ENCODE data around the gene ZNF574.

The ZNF574 gene

GRCh38 chr19:42122691-42123607, 47.0 kb downstream of the ZNF574 start:
- H3K4me1 ChIP-seq (ENCODE audit: control insufficient read depth in 2 of 2, insufficient read depth in 2 of 2, low read length in 2 of 2): peaks cover 0 to 5% of the 10 kb centered on the region in 2 donors
- no peak overlapping the region for H3K9ac ChIP-seq (ENCODE audit: low read depth in 1 of 2, low read length in 2 of 2)
- H3K36me3 ChIP-seq (ENCODE audit: control insufficient read depth in 2 of 2, insufficient read depth in 2 of 2, low read length in 2 of 2): no peaks in the 10 kb centered on the region
- peak overlapping the region; percentile 7 to 56 for H3K27ac ChIP-seq (ENCODE audit: low read depth in 2 of 2, low read length in 2 of 2)
- H3K4me3 ChIP-seq (ENCODE audit: low read length in 2 of 2): no peak overlapping the region
- H3K27me3 ChIP-seq (ENCODE audit: control insufficient read depth in 2 of 2, insufficient read depth in 2 of 2, low read length in 2 of 2): no peaks in the 10 kb centered on the region
- H3K9me3 ChIP-seq (ENCODE audit: control insufficient read depth in 2 of 2, low read length in 2 of 2): no peaks in the 10 kb centered on the region

- Histone ChIP-seq H3K4me1 (ENCODE audit: control insufficient read depth in 2 of 2, insufficient read depth in 2 of 2, low read length in 2 of 2) (peaks cover 0 to 5% of the 10 kb centered on the region in 2 donors), H3K36me3 (ENCODE audit: control insufficient read depth in 2 of 2, insufficient read depth in 2 of 2, low read length in 2 of 2) (no peaks in the 10 kb centered on the region), H3K9ac (ENCODE audit: low read depth in 1 of 2, low read length in 2 of 2) (no peak overlapping the region), H3K27me3 (ENCODE audit: control insufficient read depth in 2 of 2, insufficient read depth in 2 of 2, low read length in 2 of 2) (no peaks in the 10 kb centered on the region), H3K9me3 (ENCODE audit: control insufficient read depth in 2 of 2, low read length in 2 of 2) (no peaks in the 10 kb centered on the region), H3K4me3 (ENCODE audit: low read length in 2 of 2) (no peak overlapping the region), H3K27ac (ENCODE audit: low read depth in 2 of 2, low read length in 2 of 2) (no peak overlapping the region)
These were observed 47.8 kb downstream of the ZNF574 start for GRCh38 chr19:42123765-42124164.

- no peak overlapping the region for H3K9ac ChIP-seq (ENCODE audit: low read depth in 1 of 2, low read length in 2 of 2)
- no peaks in the 10 kb centered on the region for H3K9me3 ChIP-seq (ENCODE audit: control insufficient read depth in 2 of 2, low read length in 2 of 2)
- no peak overlapping the region for H3K27ac ChIP-seq (ENCODE audit: low read depth in 2 of 2, low read length in 2 of 2)
- no peaks in the 10 kb centered on the region for H3K27me3 ChIP-seq (ENCODE audit: control insufficient read depth in 2 of 2, insufficient read depth in 2 of 2, low read length in 2 of 2)
- H3K4me1 ChIP-seq (ENCODE audit: control insufficient read depth in 2 of 2, insufficient read depth in 2 of 2, low read length in 2 of 2): peaks cover 0 to 5% of the 10 kb centered on the region in 2 donors
- no peak overlapping the region for H3K4me3 ChIP-seq (ENCODE audit: low read length in 2 of 2)
- H3K36me3 ChIP-seq (ENCODE audit: control insufficient read depth in 2 of 2, insufficient read depth in 2 of 2, low read length in 2 of 2): no peaks in the 10 kb centered on the region
These were observed 48.5 kb downstream of the ZNF574 start for GRCh38 chr19:42124386-42124901.

GRCh38 chr19:42125536-42125935, 49.6 kb downstream of the ZNF574 start:
- Histone ChIP-seq H3K9me3 (ENCODE audit: control insufficient read depth in 2 of 2, low read length in 2 of 2) (no peaks in the 10 kb centered on the region), H3K4me1 (ENCODE audit: control insufficient read depth in 2 of 2, insufficient read depth in 2 of 2, low read length in 2 of 2) (peaks cover 0 to 5% of the 10 kb centered on the region in 2 donors), H3K36me3 (ENCODE audit: control insufficient read depth in 2 of 2, insufficient read depth in 2 of 2, low read length in 2 of 2) (no peaks in the 10 kb centered on the region), H3K9ac (ENCODE audit: low read depth in 1 of 2, low read length in 2 of 2) (no peak overlapping the region), H3K27me3 (ENCODE audit: control insufficient read depth in 2 of 2, insufficient read depth in 2 of 2, low read length in 2 of 2) (peaks cover 0 to 2% of the 10 kb centered on the region in 2 donors), H3K27ac (ENCODE audit: low read depth in 2 of 2, low read length in 2 of 2) (no peak overlapping the region), H3K4me3 (ENCODE audit: low read length in 2 of 2) (no peak overlapping the region)

- H3K27me3 ChIP-seq (ENCODE audit: control insufficient read depth in 2 of 2, insufficient read depth in 2 of 2, low read length in 2 of 2): peaks cover 3 to 4% of the 10 kb centered on the region in 2 donors
- no peaks in the 10 kb centered on the region for H3K9me3 ChIP-seq (ENCODE audit: control insufficient read depth in 2 of 2, low read length in 2 of 2)
- no peak overlapping the region for H3K4me3 ChIP-seq (ENCODE audit: low read length in 2 of 2)
- H3K27ac ChIP-seq (ENCODE audit: low read depth in 2 of 2, low read length in 2 of 2): no peak overlapping the region
- H3K9ac ChIP-seq (ENCODE audit: low read depth in 1 of 2, low read length in 2 of 2): no peak overlapping the region
- H3K4me1 ChIP-seq (ENCODE audit: control insufficient read depth in 2 of 2, insufficient read depth in 2 of 2, low read length in 2 of 2): peaks cover 0 to 5% of the 10 kb centered on the region in 2 donors
- no peaks in the 10 kb centered on the region for H3K36me3 ChIP-seq (ENCODE audit: control insufficient read depth in 2 of 2, insufficient read depth in 2 of 2, low read length in 2 of 2)
These were observed 50.6 kb downstream of the ZNF574 start for GRCh38 chr19:42126574-42126973.

GRCh38 chr19:42129399-42130253, 53.7 kb downstream of the ZNF574 start:
- Histone ChIP-seq H3K9me3 (ENCODE audit: control insufficient read depth in 2 of 2, low read length in 2 of 2) (no peaks in the 10 kb centered on the region), H3K27ac (ENCODE audit: low read depth in 2 of 2, low read length in 2 of 2) (peak overlapping the region; percentile 21 to 70), H3K9ac (ENCODE audit: low read depth in 1 of 2, low read length in 2 of 2) (peak overlapping the region in 1 of 2 donors; percentile 47), H3K4me1 (ENCODE audit: control insufficient read depth in 2 of 2, insufficient read depth in 2 of 2, low read length in 2 of 2) (peaks cover 6 to 9% of the 10 kb centered on the region in 2 donors), H3K36me3 (ENCODE audit: control insufficient read depth in 2 of 2, insufficient read depth in 2 of 2, low read length in 2 of 2) (no peaks in the 10 kb centered on the region), H3K27me3 (ENCODE audit: control insufficient read depth in 2 of 2, insufficient read depth in 2 of 2, low read length in 2 of 2) (peaks cover 12 to 16% of the 10 kb centered on the region in 2 donors), H3K4me3 (ENCODE audit: low read length in 2 of 2) (peak overlapping the region in 1 of 2 donors; percentile 68)

- Histone ChIP-seq H3K4me1 (ENCODE audit: control insufficient read depth in 2 of 2, insufficient read depth in 2 of 2, low read length in 2 of 2) (peaks cover 6 to 9% of the 10 kb centered on the region in 2 donors), H3K27me3 (ENCODE audit: control insufficient read depth in 2 of 2, insufficient read depth in 2 of 2, low read length in 2 of 2) (peaks cover 12 to 16% of the 10 kb centered on the region in 2 donors), H3K4me3 (ENCODE audit: low read length in 2 of 2) (peak overlapping the region in 1 of 2 donors; percentile 68), H3K9me3 (ENCODE audit: control insufficient read depth in 2 of 2, low read length in 2 of 2) (no peaks in the 10 kb centered on the region), H3K36me3 (ENCODE audit: control insufficient read depth in 2 of 2, insufficient read depth in 2 of 2, low read length in 2 of 2) (no peaks in the 10 kb centered on the region), H3K27ac (ENCODE audit: low read depth in 2 of 2, low read length in 2 of 2) (peak overlapping the region in 1 of 2 donors; percentile 70), H3K9ac (ENCODE audit: low read depth in 1 of 2, low read length in 2 of 2) (peak overlapping the region in 1 of 2 donors; percentile 47)
These were observed 54.2 kb downstream of the ZNF574 start for GRCh38 chr19:42130254-42130573.
